Trophoblast cell (in vitro differentiated cells and primary cell): Measurements from ENCODE around the gene EIF4E.
A peak's percentile ranks its signal among the peaks of the same experiment; 100 is the strongest.

Experiments
- DNase-seq, 2 donors: peaks; one replicate each; pipeline ENCODE4 v3.0.0-alpha.2; 2016
- H2AFZ ChIP-seq: 2 replicates; pipeline ENCODE4 v1.6.1; 2013; ENCODE audit warnings: low read length, moderate library complexity, mild to moderate bottlenecking; ENCODE audit not compliant: insufficient read depth, poor library complexity
- H2AK5ac ChIP-seq: 2 replicates; pipeline ENCODE4 v1.6.1; 2013; ENCODE audit warnings: mild to moderate bottlenecking, low read length
- H2BK120ac ChIP-seq: 2 replicates; pipeline ENCODE4 v1.6.1; 2013; ENCODE audit warnings: low read length, mild to moderate bottlenecking, moderate library complexity; ENCODE audit not compliant: insufficient read depth, poor library complexity
- H2BK12ac ChIP-seq: 2 replicates; pipeline ENCODE4 v1.6.1; 2013; ENCODE audit warnings: mild to moderate bottlenecking, low read length, moderate library complexity
- H2BK5ac ChIP-seq: 2 replicates; pipeline ENCODE4 v1.6.1; 2013; ENCODE audit warnings: low read length, low read depth, moderate library complexity, mild to moderate bottlenecking; ENCODE audit not compliant: poor library complexity
- H3K14ac ChIP-seq: 2 replicates; pipeline ENCODE4 v1.6.1; 2013; ENCODE audit warnings: mild to moderate bottlenecking, low read length
- H3K18ac ChIP-seq: 2 replicates; pipeline ENCODE4 v1.6.1; 2013; ENCODE audit warnings: mild to moderate bottlenecking, low read length
- H3K23ac ChIP-seq: 2 replicates; pipeline ENCODE4 v1.6.1; 2013; ENCODE audit warnings: low read length
- H3K27ac ChIP-seq: 2 replicates; pipeline ENCODE4 v1.5.1; 2013; ENCODE audit warnings: low read depth, mild to moderate bottlenecking, inconsistent platforms, low read length, moderate library complexity
- H3K27me3 ChIP-seq: 2 replicates; pipeline ENCODE4 v1.6.1; 2013; ENCODE audit warnings: inconsistent platforms, mild to moderate bottlenecking, low read length, moderate library complexity; ENCODE audit not compliant: insufficient read depth
- H3K36me3 ChIP-seq, 2 experiments: 1 replicate in 1 of 2; 2 replicates in 1 of 2; pipeline ENCODE4 v1.6.1; 2013; ENCODE audit warnings: low read length in 2 of 2, mild to moderate bottlenecking in 2 of 2, moderate library complexity in 1 of 2; ENCODE audit not compliant: insufficient read depth in 2 of 2, control insufficient read depth in 1 of 2
- H3K4ac ChIP-seq: 2 replicates; pipeline ENCODE4 v1.6.1; 2013; ENCODE audit warnings: low read depth, mild to moderate bottlenecking, low read length, moderate library complexity
- H3K4me1 ChIP-seq, 2 experiments: 1 replicate in 1 of 2; 2 replicates in 1 of 2; pipeline ENCODE4 v1.6.1; 2013; ENCODE audit warnings: low read length in 2 of 2, mild to moderate bottlenecking in 2 of 2, moderate library complexity in 1 of 2; ENCODE audit not compliant: insufficient read depth in 2 of 2, control insufficient read depth in 1 of 2
- H3K4me2 ChIP-seq: 2 replicates; pipeline ENCODE4 v1.6.1; 2013; ENCODE audit warnings: inconsistent platforms, mild to moderate bottlenecking, low read length, moderate library complexity
- H3K4me3 ChIP-seq: 2 replicates; pipeline ENCODE4 v1.5.1; 2013; ENCODE audit warnings: mild to moderate bottlenecking, low read depth, low read length, inconsistent platforms
- H3K79me1 ChIP-seq: one replicate; pipeline ENCODE4 v1.6.1; 2013; ENCODE audit warnings: low read length
- H3K79me2 ChIP-seq: 2 replicates; pipeline ENCODE4 v1.6.1; 2013; ENCODE audit warnings: low read length, mild to moderate bottlenecking; ENCODE audit not compliant: control insufficient read depth, insufficient read depth, poor library complexity
- H3K9ac ChIP-seq: 2 replicates; pipeline ENCODE4 v1.6.1; 2013; ENCODE audit warnings: mild to moderate bottlenecking, low read length
- H3K9me3 ChIP-seq: 2 replicates; pipeline ENCODE4 v1.6.1; 2013; ENCODE audit warnings: low read depth, mild to moderate bottlenecking, control low read depth, inconsistent platforms, low read length; ENCODE audit not compliant: insufficient read depth
- H4K12ac ChIP-seq: 2 replicates; pipeline ENCODE4 v1.6.1; 2013; ENCODE audit warnings: low read depth, mild to moderate bottlenecking, low read length, moderate library complexity
- H4K8ac ChIP-seq: 2 replicates; pipeline ENCODE4 v1.6.1; 2013; ENCODE audit warnings: low read depth, mild to moderate bottlenecking, low read length, moderate library complexity
- H4K91ac ChIP-seq: one replicate; pipeline ENCODE4 v1.6.1; 2013; ENCODE audit warnings: low read depth, mild to moderate bottlenecking, low read length, moderate library complexity
- WGBS: extraction: QIAGEN DNeasy Blood & Tissue Kit; methylation state at CpG from one replicate; pipeline ENCODE4 v1.1.7; 2013; ENCODE audit warnings: missing lambda C conversion rate; ENCODE audit not compliant: insufficient read length, insufficient coverage; ENCODE audit errors: extremely low coverage; 5-methylcytosine and 5-hydroxymethylcytosine counted together

Gene EIF4E

DNA sequence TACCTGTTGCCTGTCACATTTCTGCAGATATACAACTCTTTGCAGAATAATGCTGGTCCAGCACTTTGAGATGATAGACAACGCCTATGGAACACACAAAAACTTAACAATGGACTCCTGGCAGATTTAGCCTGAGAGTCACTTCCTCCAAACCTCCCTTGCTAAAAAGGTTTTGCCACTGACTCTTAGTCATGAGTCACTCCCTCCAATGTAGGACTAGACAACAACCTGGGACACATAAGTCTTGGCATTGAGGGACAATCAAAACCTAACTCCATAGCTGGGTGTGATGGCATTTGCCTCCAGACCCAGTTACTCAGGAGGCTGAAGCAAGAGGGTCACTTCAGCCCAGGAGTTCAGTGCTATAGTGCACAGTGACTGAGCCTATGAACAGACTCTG is 22.0 kb upstream of the EIF4E start:
- Histone ChIP-seq H3K4me3 (no peak overlapping the region), H2AK5ac (no peak overlapping the region), H3K27ac (no peak overlapping the region), H3K23ac (no peak overlapping the region), H2BK12ac (no peak overlapping the region), H4K8ac (no peak overlapping the region), H3K9ac (no peak overlapping the region), H3K36me3 (no peaks in the 10 kb centered on the region), H3K18ac (no peak overlapping the region), H3K4ac (no peak overlapping the region), H2BK5ac (no peak overlapping the region), H3K4me1 (peaks cover 0 to 1% of the 10 kb centered on the region in 2 experiments), H2AFZ (no peak overlapping the region), H3K4me2 (no peak overlapping the region), H3K27me3 (no peaks in the 10 kb centered on the region), H2BK120ac (no peak overlapping the region), H4K12ac (no peak overlapping the region), H3K79me1 (no peaks in the 10 kb centered on the region), H4K91ac (no peak overlapping the region), H3K9me3 (no peaks in the 10 kb centered on the region), H3K14ac (no peak overlapping the region), H3K79me2 (no peaks in the 10 kb centered on the region)
- DNase-seq = no peak
- WGBS = no CpG with 5 or more reads among the region's 1 CpG

DNA sequence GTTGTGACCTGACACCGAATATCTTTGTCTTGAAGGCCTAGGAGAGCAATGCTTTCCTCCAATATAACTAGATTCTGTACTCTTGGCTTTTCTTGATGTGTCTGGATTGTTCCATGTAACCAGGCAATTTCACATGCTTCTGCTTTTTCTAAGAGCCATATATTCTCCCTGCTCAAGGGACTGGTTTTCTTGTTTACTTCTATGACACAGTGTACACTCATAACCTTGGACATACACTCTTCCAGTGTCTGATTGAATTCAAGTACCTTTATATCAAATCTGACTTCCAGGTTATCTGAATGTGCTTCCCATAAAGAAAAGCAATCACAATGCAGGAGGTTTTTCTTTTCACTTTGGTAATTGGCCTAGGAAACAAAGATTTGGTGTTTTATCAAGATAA is 17.4 kb upstream of the EIF4E start:
- no peak for DNase-seq
- Histone ChIP-seq H3K36me3 (no peaks in the 10 kb centered on the region), H3K79me2 (no peaks in the 10 kb centered on the region), H2BK120ac (no peak overlapping the region), H3K4me1 (peaks cover 0 to 1% of the 10 kb centered on the region in 2 experiments), H2BK12ac (no peak overlapping the region), H4K91ac (no peak overlapping the region), H4K8ac (no peak overlapping the region), H3K18ac (no peak overlapping the region), H3K27ac (no peak overlapping the region), H2BK5ac (no peak overlapping the region), H3K4me2 (no peak overlapping the region), H3K9me3 (no peaks in the 10 kb centered on the region), H3K14ac (no peak overlapping the region), H3K27me3 (no peaks in the 10 kb centered on the region), H2AK5ac (no peak overlapping the region), H3K79me1 (no peaks in the 10 kb centered on the region), H3K9ac (no peak overlapping the region), H2AFZ (no peak overlapping the region), H3K23ac (no peak overlapping the region), H4K12ac (no peak overlapping the region), H3K4ac (no peak overlapping the region), H3K4me3 (no peak overlapping the region)
- no CpG with 5 or more reads among the region's 1 CpG for WGBS

DNA sequence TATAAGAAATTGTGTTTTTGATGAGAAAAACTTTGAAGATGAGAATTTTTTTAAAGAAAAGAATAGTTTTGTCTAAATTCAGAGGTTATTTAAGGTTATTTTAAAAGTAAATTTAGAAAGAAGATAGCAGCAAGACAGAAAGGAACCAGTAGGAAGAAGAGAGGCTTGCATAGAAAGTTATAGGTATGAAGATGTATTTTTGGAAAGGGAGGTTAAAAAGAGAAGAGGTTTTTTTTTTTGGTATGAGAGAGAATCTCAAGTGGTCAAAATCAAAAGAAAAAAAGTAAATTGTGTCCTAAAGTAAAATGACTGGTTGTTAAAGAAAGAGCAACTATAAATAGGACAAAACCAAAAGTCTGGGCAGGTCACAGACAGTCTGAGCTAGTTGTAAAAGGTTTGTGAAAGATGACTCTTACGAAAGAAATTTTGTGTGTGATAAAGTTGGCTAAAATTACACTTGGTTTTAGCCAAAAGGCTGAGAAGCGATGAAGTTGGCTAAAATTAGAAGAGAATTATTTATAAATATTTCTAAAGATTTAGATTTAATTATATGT is 16.4 kb upstream of the EIF4E start:
- Histone ChIP-seq H3K79me2 (no peaks in the 10 kb centered on the region), H3K4me2 (no peak overlapping the region), H3K14ac (no peak overlapping the region), H3K36me3 (no peaks in the 10 kb centered on the region), H3K23ac (no peak overlapping the region), H4K91ac (no peak overlapping the region), H2AK5ac (no peak overlapping the region), H3K4me1 (no peaks in the 10 kb centered on the region), H2BK5ac (no peak overlapping the region), H3K27ac (no peak overlapping the region), H3K4ac (no peak overlapping the region), H4K12ac (no peak overlapping the region), H2AFZ (no peak overlapping the region), H3K27me3 (no peaks in the 10 kb centered on the region), H2BK12ac (no peak overlapping the region), H4K8ac (no peak overlapping the region), H3K79me1 (no peaks in the 10 kb centered on the region), H3K18ac (no peak overlapping the region), H2BK120ac (no peak overlapping the region), H3K9ac (no peak overlapping the region), H3K4me3 (no peak overlapping the region), H3K9me3 (no peaks in the 10 kb centered on the region)
- no CpG with 5 or more reads among the region's 2 CpGs for WGBS
- DNase-seq = no peak

DNA sequence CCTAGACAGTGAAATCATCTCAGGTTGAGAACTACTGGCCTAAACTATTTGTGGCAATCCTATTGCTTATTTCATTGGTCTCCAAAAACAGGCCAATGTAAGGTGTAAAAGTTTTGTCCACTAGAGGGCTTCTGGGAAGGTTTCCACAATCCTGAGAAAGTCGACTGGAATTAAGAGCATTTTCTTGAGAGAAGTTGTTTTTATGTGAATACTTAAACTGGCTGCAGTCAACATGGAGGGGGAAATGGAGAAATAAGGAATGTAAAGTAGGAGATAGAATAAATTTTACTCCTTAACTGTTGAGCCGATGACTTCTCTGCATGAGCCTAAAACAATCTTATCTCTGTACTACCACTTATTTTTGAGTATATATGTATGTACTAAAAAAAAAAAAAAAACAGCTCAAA is 11.0 kb upstream of the EIF4E start:
- H4K12ac ChIP-seq = no peak overlapping the region
- WGBS = no CpG with 5 or more reads among the region's 2 CpGs
- H3K9me3 ChIP-seq = no peaks in the 10 kb centered on the region
- H3K27ac ChIP-seq = no peak overlapping the region
- peak; percentile 56 to 94 for DNase-seq
- H3K4me3 ChIP-seq = no peak overlapping the region
- H4K91ac ChIP-seq = no peak overlapping the region
- no peaks in the 10 kb centered on the region for H3K27me3 ChIP-seq
- H3K79me2 ChIP-seq = no peaks in the 10 kb centered on the region
- no peak overlapping the region for H2AFZ ChIP-seq
- no peak overlapping the region for H3K14ac ChIP-seq
- no peak overlapping the region for H2BK120ac ChIP-seq
- no peak overlapping the region for H4K8ac ChIP-seq
- H3K4me2 ChIP-seq = no peak overlapping the region
- H3K79me1 ChIP-seq = no peaks in the 10 kb centered on the region
- H3K4ac ChIP-seq = no peak overlapping the region
- no peaks in the 10 kb centered on the region for H3K4me1 ChIP-seq
- H2AK5ac ChIP-seq = no peak overlapping the region
- no peak overlapping the region for H2BK12ac ChIP-seq
- H3K9ac ChIP-seq = no peak overlapping the region
- H3K36me3 ChIP-seq = no peaks in the 10 kb centered on the region
- no peak overlapping the region for H3K23ac ChIP-seq
- no peak overlapping the region for H3K18ac ChIP-seq
- H2BK5ac ChIP-seq = no peak overlapping the region
